ENCODE results near the gene LTBP1. TPM values are rescaled to one million over a fixed set of nuclear protein-coding genes. Genes with fewer than 3 reads are reported as not detected.
"Not testable (repeated sequence)": the region's sequence is repeated elsewhere in the genome, so short reads cannot be mapped to it uniquely, and the experiment has no call there.

The LTBP1 gene
- total and polyA plus RNA-seq, 5 donors from 2014 or later = 3.7 TPM; not detected in 4

- Histone ChIP-seq H3K9me3 (ENCODE audit: control insufficient read depth in 2 of 2, low read length in 2 of 2) (no peaks in the 10 kb centered on the region), H3K4me1 (ENCODE audit: control insufficient read depth, insufficient read depth, low read length, poor library complexity, severe bottlenecking) (no peaks in the 10 kb centered on the region), H3K36me3 (ENCODE audit: control insufficient read depth, insufficient read depth, low read length) (no peaks in the 10 kb centered on the region), H3K4me3 (ENCODE audit: low read depth, low read length) (no peak overlapping the region), H3K27ac (ENCODE audit: insufficient read depth, low read length, poor library complexity, severe bottlenecking) (no peak overlapping the region), H3K27me3 (ENCODE audit: control insufficient read depth, insufficient read depth, low read length) (no peaks in the 10 kb centered on the region)
- no peak for DNase-seq
- no peaks in the 10 kb centered on the region for H3K36me3 Mint-ChIP-seq
- ATAC-seq (ENCODE audit: low read depth in 2 of 2) = no peak
- H3K27ac Mint-ChIP-seq = no peak overlapping the region
- no peaks in the 10 kb centered on the region for H3K4me1 Mint-ChIP-seq
- H3K27me3 Mint-ChIP-seq = peaks cover 12% of the 10 kb centered on the region
- peaks cover 0 to 4% (median 0%) of the 10 kb centered on the region in 7 donors for H3K9me3 Mint-ChIP-seq
- H3K4me3 Mint-ChIP-seq = no peak overlapping the region
These were observed 93.8 kb downstream of the LTBP1 start for GRCh38 chr2:33040541-33040940.

GRCh38 chr2:33042265-33042664 is 95.5 kb downstream of the LTBP1 start:
- Histone ChIP-seq H3K27me3 (ENCODE audit: control insufficient read depth, insufficient read depth, low read length) (no peaks in the 10 kb centered on the region), H3K4me3 (ENCODE audit: low read depth, low read length) (no peak overlapping the region), H3K9me3 (ENCODE audit: control insufficient read depth in 2 of 2, low read length in 2 of 2) (no peaks in the 10 kb centered on the region), H3K27ac (ENCODE audit: insufficient read depth, low read length, poor library complexity, severe bottlenecking) (no peak overlapping the region), H3K4me1 (ENCODE audit: control insufficient read depth, insufficient read depth, low read length, poor library complexity, severe bottlenecking) (no peaks in the 10 kb centered on the region), H3K36me3 (ENCODE audit: control insufficient read depth, insufficient read depth, low read length) (no peaks in the 10 kb centered on the region)
- Mint-ChIP-seq H3K36me3 (no peaks in the 10 kb centered on the region), H3K9me3 (peaks cover 0 to 4% (median 0%) of the 10 kb centered on the region in 7 donors), H3K27ac (no peak overlapping the region), H3K4me3 (no peak overlapping the region), H3K27me3 (peaks cover 7% of the 10 kb centered on the region), H3K4me1 (no peaks in the 10 kb centered on the region)
- ATAC-seq (ENCODE audit: low read depth in 2 of 2) (no peak), DNase-seq (no peak)

GRCh38 chr2:33042819-33043218 is 96.1 kb downstream of the LTBP1 start:
- no peaks in the 10 kb centered on the region for H3K4me1 Mint-ChIP-seq
- H3K4me3 Mint-ChIP-seq = no peak overlapping the region
- H3K36me3 Mint-ChIP-seq = no peaks in the 10 kb centered on the region
- Histone ChIP-seq H3K36me3 (ENCODE audit: control insufficient read depth, insufficient read depth, low read length) (no peaks in the 10 kb centered on the region), H3K4me3 (ENCODE audit: low read depth, low read length) (no peak overlapping the region), H3K4me1 (ENCODE audit: control insufficient read depth, insufficient read depth, low read length, poor library complexity, severe bottlenecking) (no peaks in the 10 kb centered on the region), H3K9me3 (ENCODE audit: control insufficient read depth in 2 of 2, low read length in 2 of 2) (no peaks in the 10 kb centered on the region), H3K27me3 (ENCODE audit: control insufficient read depth, insufficient read depth, low read length) (no peaks in the 10 kb centered on the region), H3K27ac (ENCODE audit: insufficient read depth, low read length, poor library complexity, severe bottlenecking) (no peak overlapping the region)
- no peak for DNase-seq
- no peak overlapping the region for H3K27ac Mint-ChIP-seq
- H3K27me3 Mint-ChIP-seq = peaks cover 7% of the 10 kb centered on the region
- peaks cover 0 to 4% (median 0%) of the 10 kb centered on the region in 7 donors for H3K9me3 Mint-ChIP-seq
- no peak for ATAC-seq (ENCODE audit: low read depth in 2 of 2)

- Histone ChIP-seq H3K36me3 (ENCODE audit: control insufficient read depth, insufficient read depth, low read length) (no peaks in the 10 kb centered on the region), H3K4me1 (ENCODE audit: control insufficient read depth, insufficient read depth, low read length, poor library complexity, severe bottlenecking) (no peaks in the 10 kb centered on the region), H3K27ac (ENCODE audit: insufficient read depth, low read length, poor library complexity, severe bottlenecking) (no peak overlapping the region), H3K4me3 (ENCODE audit: low read depth, low read length) (no peak overlapping the region), H3K9me3 (ENCODE audit: control insufficient read depth in 2 of 2, low read length in 2 of 2) (no peaks in the 10 kb centered on the region), H3K27me3 (ENCODE audit: control insufficient read depth, insufficient read depth, low read length) (no peaks in the 10 kb centered on the region)
- no peak for DNase-seq
- Mint-ChIP-seq H3K4me3 (no peak overlapping the region), H3K27ac (no peak overlapping the region), H3K4me1 (no peaks in the 10 kb centered on the region), H3K27me3 (no peaks in the 10 kb centered on the region), H3K36me3 (no peaks in the 10 kb centered on the region), H3K9me3 (peaks cover 0 to 4% (median 0%) of the 10 kb centered on the region in 7 donors)
- no peak for ATAC-seq (ENCODE audit: low read depth in 2 of 2)
These were observed 101.2 kb downstream of the LTBP1 start for GRCh38 chr2:33047939-33048338.

GRCh38 chr2:33051586-33052360 is 105.0 kb downstream of the LTBP1 start:
- Histone ChIP-seq H3K9me3 (ENCODE audit: control insufficient read depth in 2 of 2, low read length in 2 of 2) (no peaks in the 10 kb centered on the region), H3K27ac (ENCODE audit: insufficient read depth, low read length, poor library complexity, severe bottlenecking) (no peak overlapping the region), H3K36me3 (ENCODE audit: control insufficient read depth, insufficient read depth, low read length) (no peaks in the 10 kb centered on the region), H3K4me3 (ENCODE audit: low read depth, low read length) (no peak overlapping the region), H3K27me3 (ENCODE audit: control insufficient read depth, insufficient read depth, low read length) (no peaks in the 10 kb centered on the region), H3K4me1 (ENCODE audit: control insufficient read depth, insufficient read depth, low read length, poor library complexity, severe bottlenecking) (no peaks in the 10 kb centered on the region)
- no peak for DNase-seq
- H3K9me3 Mint-ChIP-seq = peaks cover 0 to 5% (median 0%) of the 10 kb centered on the region in 7 donors
- no peaks in the 10 kb centered on the region for H3K4me1 Mint-ChIP-seq
- H3K4me3 Mint-ChIP-seq = no peak overlapping the region
- H3K36me3 Mint-ChIP-seq = no peaks in the 10 kb centered on the region
- no peak overlapping the region for H3K27ac Mint-ChIP-seq
- peaks cover 5% of the 10 kb centered on the region for H3K27me3 Mint-ChIP-seq
- no peak for ATAC-seq (ENCODE audit: low read depth in 2 of 2)

- H3K4me1 Mint-ChIP-seq = no peaks in the 10 kb centered on the region
- H3K4me3 Mint-ChIP-seq = no peak overlapping the region
- H3K9me3 Mint-ChIP-seq = peaks cover 0 to 5% (median 0%) of the 10 kb centered on the region in 7 donors
- no peaks in the 10 kb centered on the region for H3K36me3 Mint-ChIP-seq
- Histone ChIP-seq H3K4me1 (ENCODE audit: control insufficient read depth, insufficient read depth, low read length, poor library complexity, severe bottlenecking) (no peaks in the 10 kb centered on the region), H3K36me3 (ENCODE audit: control insufficient read depth, insufficient read depth, low read length) (no peaks in the 10 kb centered on the region), H3K9me3 (ENCODE audit: control insufficient read depth in 2 of 2, low read length in 2 of 2) (no peaks in the 10 kb centered on the region), H3K27me3 (ENCODE audit: control insufficient read depth, insufficient read depth, low read length) (no peaks in the 10 kb centered on the region), H3K27ac (ENCODE audit: insufficient read depth, low read length, poor library complexity, severe bottlenecking) (no peak overlapping the region), H3K4me3 (ENCODE audit: low read depth, low read length) (no peak overlapping the region)
- ATAC-seq (ENCODE audit: low read depth in 2 of 2) (no peak), DNase-seq (no peak)
- H3K27me3 Mint-ChIP-seq = peaks cover 5% of the 10 kb centered on the region
- no peak overlapping the region for H3K27ac Mint-ChIP-seq
These were observed 105.6 kb downstream of the LTBP1 start for GRCh38 chr2:33052361-33052735.

GRCh38 chr2:33052795-33053194 is 106.0 kb downstream of the LTBP1 start:
- not testable (repeated sequence) for H3K36me3 Mint-ChIP-seq; ATAC-seq (ENCODE audit: low read depth in 2 of 2); H3K9me3 Mint-ChIP-seq; H3K4me1 ChIP-seq (ENCODE audit: control insufficient read depth, insufficient read depth, low read length, poor library complexity, severe bottlenecking); DNase-seq; H3K4me1 Mint-ChIP-seq; H3K4me3 ChIP-seq (ENCODE audit: low read depth, low read length); H3K27ac Mint-ChIP-seq; H3K27me3 Mint-ChIP-seq; H3K4me3 Mint-ChIP-seq; H3K9me3 ChIP-seq (ENCODE audit: control insufficient read depth in 2 of 2, low read length in 2 of 2); H3K27me3 ChIP-seq (ENCODE audit: control insufficient read depth, insufficient read depth, low read length); H3K36me3 ChIP-seq (ENCODE audit: control insufficient read depth, insufficient read depth, low read length); H3K27ac ChIP-seq (ENCODE audit: insufficient read depth, low read length, poor library complexity, severe bottlenecking)

GRCh38 chr2:33056170-33056569 is 109.4 kb downstream of the LTBP1 start:
- no peak overlapping the region for H3K4me3 ChIP-seq (ENCODE audit: low read depth, low read length)
- Mint-ChIP-seq H3K27me3 (peaks cover 5% of the 10 kb centered on the region), H3K9me3 (peaks cover 0 to 5% (median 0%) of the 10 kb centered on the region in 7 donors), H3K27ac (no peak overlapping the region), H3K4me3 (no peak overlapping the region), H3K36me3 (no peaks in the 10 kb centered on the region), H3K4me1 (no peaks in the 10 kb centered on the region)
- ATAC-seq (ENCODE audit: low read depth in 2 of 2) (no peak), DNase-seq (no peak)
- no peaks in the 10 kb centered on the region for H3K36me3 ChIP-seq (ENCODE audit: control insufficient read depth, insufficient read depth, low read length)
- H3K4me1 ChIP-seq (ENCODE audit: control insufficient read depth, insufficient read depth, low read length, poor library complexity, severe bottlenecking) = no peaks in the 10 kb centered on the region
- H3K27me3 ChIP-seq (ENCODE audit: control insufficient read depth, insufficient read depth, low read length) = no peaks in the 10 kb centered on the region
- no peaks in the 10 kb centered on the region for H3K9me3 ChIP-seq (ENCODE audit: control insufficient read depth in 2 of 2, low read length in 2 of 2)
- no peak overlapping the region for H3K27ac ChIP-seq (ENCODE audit: insufficient read depth, low read length, poor library complexity, severe bottlenecking)
